GM19455 (cell line): ENCODE data around the gene ARHGAP4.

Source experiments
- ATAC-seq: cut with Tn5 transposase; IDR thresholded peaks from one replicate; pipeline ENCODE4 v1.9.1; 2021; ENCODE audit not compliant: unreplicated experiment

Gene ARHGAP4

DNA sequence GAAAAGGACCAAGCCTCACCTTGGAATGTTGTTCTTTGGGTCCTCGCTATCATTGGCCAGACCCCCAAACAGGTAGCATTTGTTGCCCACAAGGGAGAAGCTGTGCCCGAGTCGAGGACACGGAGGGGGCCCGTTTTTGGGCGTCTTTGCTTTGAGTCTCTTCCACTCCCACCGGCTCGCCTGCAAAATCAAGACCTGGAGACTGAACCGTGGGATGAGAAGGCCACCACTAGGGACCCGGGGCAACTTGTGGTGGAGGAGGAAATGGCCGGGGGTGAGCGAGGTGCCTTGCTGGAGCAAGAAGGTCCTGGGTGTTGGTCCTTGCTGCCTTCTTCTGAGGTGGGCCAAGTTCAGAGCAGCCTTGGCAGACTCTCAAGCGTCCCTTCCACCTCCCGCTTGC lies 38.0 kb upstream of the ARHGAP4 start:
- no peak for ATAC-seq

- no peak for ATAC-seq
Observed at GRCh38 chrX:153963546-153963945, 37.5 kb upstream of the ARHGAP4 start.

- ATAC-seq, result no peak
Observed at GRCh38 chrX:153961292-153961691, 35.2 kb upstream of the ARHGAP4 start.

GRCh38 chrX:153960786-153961185 lies 34.7 kb upstream of the ARHGAP4 start:
- ATAC-seq, result no peak

DNA sequence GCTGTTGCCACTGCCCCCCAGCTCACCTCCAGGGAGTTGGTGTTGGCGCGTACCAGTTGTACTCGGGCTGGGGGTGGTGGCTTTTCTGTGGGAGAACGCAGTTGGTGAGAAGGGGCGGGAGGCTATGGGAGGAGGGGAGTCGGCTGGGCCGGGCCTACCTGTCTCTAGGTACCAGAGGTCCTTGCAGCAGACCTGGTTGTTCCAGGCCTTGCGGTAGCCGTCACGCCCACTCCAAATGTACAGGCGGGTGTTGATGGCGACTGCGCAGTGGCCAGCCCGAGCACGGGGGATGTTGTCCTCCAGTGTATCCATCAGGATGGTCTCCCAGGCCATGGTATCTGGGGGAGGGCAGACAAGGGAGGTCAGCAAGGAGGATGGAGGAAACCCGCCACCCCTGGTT lies 34.0 kb upstream of the ARHGAP4 start:
- ATAC-seq, result no peak

GRCh38 chrX:153959649-153960048 lies 33.6 kb upstream of the ARHGAP4 start:
- no peak for ATAC-seq

DNA sequence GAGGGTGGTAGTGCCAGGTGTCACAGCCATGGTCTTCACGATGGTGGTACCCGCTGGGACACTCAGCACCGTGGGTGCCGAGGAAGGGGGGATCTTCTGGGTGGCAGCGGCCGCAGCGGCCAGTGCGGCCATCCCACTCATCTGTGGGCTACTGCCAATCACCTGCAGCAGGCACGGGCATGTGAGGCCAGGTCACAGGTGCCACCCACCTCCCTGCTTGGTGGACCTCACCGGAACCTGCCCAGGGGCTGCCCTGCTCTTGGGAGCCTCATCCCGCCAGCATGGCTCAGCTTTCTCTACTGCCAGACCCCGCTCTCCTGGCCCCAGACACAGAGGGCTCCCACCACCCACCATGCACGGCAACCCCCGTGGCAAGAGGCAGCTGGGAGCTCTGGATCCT lies 32.5 kb upstream of the ARHGAP4 start:
- ATAC-seq, result no peak

DNA sequence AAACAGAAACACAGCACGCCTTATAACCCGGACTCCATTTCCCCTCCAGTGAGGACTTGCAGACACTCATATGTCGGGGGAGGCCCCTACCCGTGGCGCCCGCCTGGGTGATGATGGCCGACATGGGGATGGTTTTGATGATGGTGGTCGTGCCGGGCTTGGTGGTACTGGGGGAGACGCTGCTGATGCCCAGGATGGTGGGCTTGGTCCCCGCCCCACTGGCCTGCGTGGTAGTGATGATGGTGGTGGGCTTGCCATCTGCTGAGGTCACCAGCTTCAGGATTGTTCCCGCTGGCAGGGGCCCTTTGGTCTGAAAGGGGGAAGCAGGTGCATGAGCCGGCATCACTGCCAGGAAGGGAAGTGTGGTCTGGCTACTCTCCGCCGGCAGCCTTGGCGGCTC lies 31.2 kb upstream of the ARHGAP4 start:
- ATAC-seq, result no peak

- no peak for ATAC-seq
Observed at GRCh38 chrX:153956044-153956907, 30.2 kb upstream of the ARHGAP4 start.

DNA sequence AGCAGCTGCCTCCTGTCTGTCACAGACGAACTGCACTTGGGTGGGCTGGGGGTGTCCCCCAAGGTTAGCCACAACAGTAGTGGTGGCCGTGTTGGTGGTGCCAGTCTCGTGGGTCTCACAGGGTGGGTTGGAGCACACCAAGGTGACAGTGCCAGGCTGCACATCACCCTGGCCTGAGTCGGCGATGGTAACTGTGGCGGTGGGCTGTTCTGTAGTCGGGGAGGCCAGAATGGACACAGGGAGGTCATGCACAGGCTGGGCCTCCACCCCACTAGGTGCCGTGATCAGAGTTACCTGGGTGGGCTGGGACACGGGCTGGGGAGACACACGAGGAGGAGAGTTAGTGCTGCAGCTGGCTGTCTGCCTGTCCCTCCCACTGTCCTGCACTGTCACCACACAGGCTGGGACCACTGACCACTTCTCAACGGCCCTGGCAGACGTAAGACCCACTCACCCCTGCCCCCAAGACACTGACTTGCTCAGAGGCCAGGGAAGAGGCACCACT lies 29.2 kb upstream of the ARHGAP4 start:
- no peak for ATAC-seq

- no peak for ATAC-seq
Observed at GRCh38 chrX:153954558-153955227, 28.6 kb upstream of the ARHGAP4 start.

DNA sequence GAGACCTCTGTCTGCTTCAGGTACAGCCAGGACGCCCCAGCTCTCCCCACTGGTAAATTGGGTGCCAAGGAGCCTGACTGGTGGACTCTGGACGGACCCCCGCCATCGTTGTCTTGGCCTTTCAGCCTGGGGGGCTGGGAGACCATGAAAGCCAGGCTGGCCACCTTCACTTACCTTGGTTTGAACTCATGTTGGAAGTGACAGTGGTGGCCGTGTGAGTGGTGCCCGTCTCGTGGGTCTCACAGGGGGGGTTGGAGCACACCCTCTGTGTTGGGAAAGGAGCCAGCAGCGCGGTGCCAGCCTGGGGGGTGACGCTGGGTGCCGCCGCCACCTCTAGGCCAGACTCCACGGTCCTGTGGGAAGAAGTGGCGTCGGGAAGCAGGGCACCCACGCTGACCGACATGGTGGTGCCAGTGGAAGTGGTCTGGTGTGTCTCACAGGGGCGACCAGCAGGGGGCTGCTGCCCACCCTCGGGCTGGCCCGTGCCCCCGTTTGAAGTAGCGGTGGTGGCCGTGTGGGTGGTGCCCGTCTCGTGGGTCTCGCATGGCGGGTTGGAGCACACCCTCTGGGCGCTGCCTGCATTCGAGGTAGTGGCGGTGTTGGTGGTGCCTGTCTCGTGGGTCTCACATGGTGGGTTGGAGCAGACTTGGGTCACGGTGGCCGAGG lies 28.0 kb upstream of the ARHGAP4 start:
- no peak for ATAC-seq

DNA sequence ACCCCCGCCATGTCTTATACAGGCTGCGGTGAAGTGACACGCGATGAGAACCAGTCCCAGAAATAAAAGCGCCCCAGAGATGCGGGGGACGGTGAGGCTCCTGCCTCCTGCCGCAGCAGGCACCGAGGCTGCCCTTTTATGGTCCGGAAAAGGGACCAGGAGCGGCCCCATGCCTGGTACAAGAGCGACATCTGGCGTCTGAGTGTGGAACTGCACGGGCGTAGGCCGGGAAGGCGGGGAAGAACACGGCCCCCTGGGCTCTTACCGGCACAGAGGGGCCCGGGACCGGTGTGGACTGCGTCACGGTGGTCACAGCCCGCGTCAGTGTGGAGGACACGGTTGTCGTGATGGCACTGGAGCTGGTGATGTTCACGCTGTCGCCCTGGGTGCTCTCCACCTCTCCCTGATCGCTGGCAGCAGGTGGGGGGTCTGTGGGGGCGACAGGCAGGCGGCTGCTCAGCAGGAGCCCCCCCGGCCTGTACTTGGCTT lies 27.3 kb upstream of the ARHGAP4 start:
- ATAC-seq, result no peak

GRCh38 chrX:153952373-153953026 lies 26.4 kb upstream of the ARHGAP4 start:
- ATAC-seq, result no peak

DNA sequence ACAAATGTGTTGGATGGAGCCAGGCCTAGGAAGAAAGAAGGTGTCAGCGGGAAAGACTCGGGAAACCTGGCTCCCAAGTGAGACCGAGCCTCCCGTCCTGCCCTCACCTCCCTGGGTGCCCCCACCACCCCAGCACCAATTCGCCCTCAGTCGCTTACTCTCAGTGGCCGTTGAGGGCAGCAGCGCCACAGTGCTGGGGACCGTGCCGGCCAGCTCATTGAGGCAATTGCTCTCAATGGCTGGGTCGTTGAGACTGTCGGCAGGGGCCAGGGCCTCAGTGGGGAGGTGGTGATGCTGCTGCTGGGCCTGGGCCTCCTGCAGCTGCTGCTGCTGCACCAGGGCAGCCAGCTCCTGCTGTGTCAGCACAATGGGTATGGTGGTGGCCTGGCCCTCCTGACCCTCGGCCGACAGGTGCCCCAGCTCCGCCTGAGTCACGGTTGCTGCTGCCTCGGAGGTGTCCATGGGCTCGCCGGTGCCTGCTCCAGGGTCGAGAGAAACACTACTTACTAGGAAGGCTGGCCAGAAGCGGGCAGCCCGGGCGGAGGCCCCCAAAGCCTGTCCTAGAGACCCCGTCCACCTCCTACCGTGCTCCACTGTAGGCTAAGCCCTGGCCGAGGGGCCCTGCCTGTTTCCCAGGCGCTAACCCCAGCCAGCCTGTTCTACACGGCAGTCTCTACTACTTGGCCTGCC lies 25.8 kb upstream of the ARHGAP4 start:
- ATAC-seq, result no peak

DNA sequence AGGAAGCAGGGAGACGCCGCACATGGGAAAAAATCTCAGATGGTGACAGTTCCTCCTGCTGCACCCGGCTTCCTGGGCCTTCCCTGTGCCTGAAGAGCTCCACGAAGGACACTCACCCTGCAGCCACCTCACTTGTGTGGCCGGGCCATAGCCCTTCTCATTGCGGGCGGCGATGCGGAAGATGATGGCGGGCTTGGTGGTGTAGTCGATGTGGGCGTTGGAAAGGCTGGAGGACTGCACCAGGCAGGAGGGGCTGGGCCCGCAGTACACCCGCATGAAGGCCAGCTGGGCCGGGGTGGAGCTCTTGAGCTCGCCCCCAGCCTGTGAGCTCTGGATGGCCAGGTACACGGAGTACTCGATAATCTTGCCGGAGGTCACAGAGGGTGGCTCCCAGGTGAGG lies 24.1 kb upstream of the ARHGAP4 start:
- no peak for ATAC-seq

- ATAC-seq, result no peak
Observed at GRCh38 chrX:153948847-153949805, 23.1 kb upstream of the ARHGAP4 start.

DNA sequence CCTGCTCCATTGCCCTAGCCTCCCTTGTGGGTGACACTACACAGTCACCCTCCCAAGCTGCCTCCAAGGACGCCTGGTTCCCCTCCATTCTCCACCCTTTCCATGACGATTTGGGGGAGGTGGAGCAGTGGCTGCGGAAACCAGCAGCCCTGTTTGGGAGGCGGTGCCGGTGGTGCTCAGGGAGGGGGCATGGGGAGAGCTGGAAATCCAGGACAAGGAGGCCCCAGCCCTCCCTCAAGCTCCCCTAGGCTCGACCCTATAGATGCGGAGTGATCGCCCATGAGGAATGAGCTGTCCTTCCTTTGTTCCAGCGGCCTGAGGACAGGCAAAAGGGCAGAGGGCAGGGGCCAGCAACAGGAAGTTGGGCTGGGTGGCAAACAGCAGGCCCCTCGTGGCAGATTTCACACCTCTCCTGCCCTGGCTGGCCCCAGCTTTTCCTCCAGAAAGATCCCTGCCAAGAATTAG lies 22.0 kb upstream of the ARHGAP4 start:
- ATAC-seq, result no peak
